HG02981 (cell line): ENCODE data around the gene RPS15.
"Not testable (repeated sequence)": the region's sequence is repeated elsewhere in the genome, so short reads cannot be mapped to it uniquely, and the experiment has no call there.

Source experiments
- ATAC-seq: cut with Tn5 transposase; IDR thresholded peaks from one replicate; pipeline ENCODE4 v1.9.1; 2021; ENCODE audit warnings: mild to moderate bottlenecking, moderate library complexity; ENCODE audit not compliant: unreplicated experiment

Gene RPS15

GRCh38 chr19:1467490-1468273 lies 29.5 kb downstream of the RPS15 start:
- no peak for ATAC-seq

GRCh38 chr19:1468274-1468820 lies 30.2 kb downstream of the RPS15 start:
- ATAC-seq, result no peak

GRCh38 chr19:1468821-1469254 lies 30.6 kb downstream of the RPS15 start:
- no peak for ATAC-seq

- ATAC-seq, result no peak
These were observed 31.3 kb downstream of the RPS15 start for GRCh38 chr19:1469255-1470054.

- ATAC-seq, result no peak
These were observed 31.8 kb downstream of the RPS15 start for GRCh38 chr19:1470055-1470304.

GRCh38 chr19:1470305-1471009 lies 32.3 kb downstream of the RPS15 start:
- ATAC-seq, result no peak

- no peak for ATAC-seq
These were observed 32.9 kb downstream of the RPS15 start for GRCh38 chr19:1471010-1471514.

- no peak for ATAC-seq
These were observed 33.4 kb downstream of the RPS15 start for GRCh38 chr19:1471515-1472160.

- ATAC-seq, result no peak
These were observed 34.3 kb downstream of the RPS15 start for GRCh38 chr19:1472231-1473084.

GRCh38 chr19:1473085-1473851 lies 35.1 kb downstream of the RPS15 start:
- ATAC-seq, result no peak

- no peak for ATAC-seq
These were observed 36.0 kb downstream of the RPS15 start for GRCh38 chr19:1474011-1474764.

GRCh38 chr19:1474765-1475351 lies 36.7 kb downstream of the RPS15 start:
- no peak for ATAC-seq

GRCh38 chr19:1475751-1476437 lies 37.7 kb downstream of the RPS15 start:
- ATAC-seq, result no peak

GRCh38 chr19:1477056-1477455 lies 38.9 kb downstream of the RPS15 start:
- not testable (repeated sequence) for ATAC-seq

- ATAC-seq, result peak; percentile 87
These were observed 40.9 kb downstream of the RPS15 start, which contains the start of gene C19orf25 for GRCh38 chr19:1478934-1479707. C19orf25 (minus strand) TSS chr19:1479215; CDS start chr19:1478903, 312 bp downstream.

GRCh38 chr19:1481224-1481892 lies 43.2 kb downstream of the RPS15 start:
- no peak for ATAC-seq
